Measurements from ENCODE around the gene PNRC2.
A peak's percentile ranks its signal among the peaks of the same experiment; 100 is the strongest.

PNRC2 gene

GRCh38 chr1:23963617-23964234 is 4.1 kb downstream of the PNRC2 start:
- Histone ChIP-seq H3K27ac (ENCODE audit: extremely low read depth, low read depth, low read length) (no peak overlapping the region), H3K9me3 (ENCODE audit: control insufficient read depth, insufficient read depth, low read depth, low read length) (no peaks in the 10 kb centered on the region), H3K4me1 (ENCODE audit: control insufficient read depth, insufficient read depth, low read length) (no peaks in the 10 kb centered on the region), H3K4me3 (ENCODE audit: low read depth, low read length) (no peak overlapping the region), H3K36me3 (ENCODE audit: control insufficient read depth in 2 of 2, insufficient read depth in 1 of 2, low read length in 2 of 2) (peaks cover 6 to 73% of the 10 kb centered on the region in 2 experiments; a peak in 2 of 3 replicates)
- TF ChIP-seq ZNF423 (tag by site-specific recombination; IDR thresholded peaks at IDR 0.05) (no peak), ZNF132 (tag by site-specific recombination; IDR thresholded peaks at IDR 0.05; ENCODE audit: borderline replicate concordance) (no peak), ZNF664 (tag by site-specific recombination; IDR thresholded peaks at IDR 0.05) (peak; percentile 54; the same call in 1 of the 2 replicates), ZBTB48 (tag by site-specific recombination; IDR thresholded peaks at IDR 0.05) (no peak), ZNF76 (tag by site-specific recombination; IDR thresholded peaks at IDR 0.05; ENCODE audit: borderline replicate concordance, low read depth) (no peak)
- ChIA-PET POLR2A (interaction anchor here (0.6 to 1.7 kb wide), 6 partner anchors 17 to 452 kb away, joined by 3 to 9 read pairs (median 4); partner anchors contain the start of genes NIPAL3 and SRSF10), CTCF (interaction anchor here (0.6 to 2.2 kb wide), 4 partner anchors 10 to 64 kb away, joined by 3 to 7 read pairs (median 4); no protein-coding TSS in a partner anchor)

DNA sequence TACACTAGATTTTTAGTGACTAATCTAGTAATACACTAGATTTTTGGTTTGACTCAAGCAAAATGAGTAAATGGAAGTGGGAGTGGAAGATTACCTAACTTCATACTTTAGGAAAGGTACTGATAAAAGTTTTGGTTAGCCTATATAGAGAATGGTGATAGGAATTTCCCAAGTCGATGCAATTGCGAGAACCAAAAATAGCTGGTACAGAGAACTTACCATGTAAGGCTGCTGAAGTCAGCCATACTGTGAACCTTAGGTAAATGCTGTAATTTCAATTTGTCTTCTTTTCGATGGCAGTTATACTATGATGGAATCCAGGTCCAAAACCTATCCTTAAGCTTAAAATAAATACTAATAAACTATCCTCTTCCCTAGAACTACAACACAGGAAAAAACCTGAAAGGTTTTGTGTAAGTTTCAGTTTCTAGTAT is 4.6 kb downstream of the PNRC2 start:
- no peaks in the 10 kb centered on the region for H3K4me1 ChIP-seq (ENCODE audit: control insufficient read depth, insufficient read depth, low read length)
- POLR2A ChIA-PET = interaction anchor here (0.6 to 1.7 kb wide), 5 partner anchors 16 to 186 kb away, joined by 3 to 9 read pairs (median 4); partner anchors contain the start of gene SRSF10
- no peak overlapping the region for H3K4me3 ChIP-seq (ENCODE audit: low read depth, low read length)

DNA sequence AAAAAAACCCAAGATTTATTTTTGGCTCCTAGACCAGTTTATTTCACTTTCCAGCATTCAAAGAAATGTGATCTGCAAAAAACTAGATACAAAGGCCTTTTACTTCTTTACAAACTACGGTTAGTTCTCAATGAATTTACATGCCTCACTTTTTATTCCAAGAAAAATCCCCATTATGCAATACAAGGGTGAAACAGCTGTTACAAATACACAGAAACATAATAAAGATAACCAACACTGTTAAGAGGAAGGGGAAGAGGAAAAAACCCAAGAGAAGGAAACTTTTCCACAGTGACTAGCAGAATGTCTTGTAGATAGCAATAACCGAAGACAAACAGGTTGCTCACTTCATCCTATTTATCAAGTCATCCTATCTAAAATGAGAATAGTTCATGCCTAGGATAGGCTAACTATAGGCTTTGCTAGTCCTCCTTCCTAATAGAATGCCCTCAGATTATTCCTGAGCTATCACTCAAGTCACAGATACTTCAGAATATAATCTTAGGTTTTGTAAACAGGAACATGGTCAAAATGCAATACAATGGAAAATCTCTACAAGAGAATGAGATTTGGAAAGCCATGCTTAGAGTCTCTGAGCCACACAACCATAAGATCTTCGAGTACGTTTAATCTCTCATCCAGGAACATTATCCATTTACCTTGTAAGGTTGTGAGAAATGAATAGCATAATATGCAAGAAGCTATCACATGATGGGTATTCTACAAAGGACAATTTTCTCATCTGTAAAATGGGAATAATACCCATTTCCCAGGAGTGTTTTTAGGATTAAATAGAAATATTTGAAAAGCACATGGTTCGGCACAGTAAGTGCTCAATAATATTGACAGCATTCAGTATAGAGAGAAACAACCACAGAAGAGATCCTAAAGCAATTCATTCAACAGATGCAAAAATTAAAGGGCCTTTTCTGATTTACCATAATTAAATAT is 5.4 kb downstream of the PNRC2 start:
- no peak overlapping the region for H3K27ac ChIP-seq (ENCODE audit: extremely low read depth, low read depth, low read length)
- POLR2A ChIA-PET = interaction anchor here (1.0 to 1.7 kb wide), 4 partner anchors 15 to 62 kb away, joined by 4 to 9 read pairs (median 6); partner anchors contain the start of gene SRSF10
- no peaks in the 10 kb centered on the region for H3K4me1 ChIP-seq (ENCODE audit: control insufficient read depth, insufficient read depth, low read length)

More for the DNA sequence above, 4.6 kb downstream of the PNRC2 start:
- Histone ChIP-seq H3K36me3 (ENCODE audit: control insufficient read depth in 2 of 2, insufficient read depth in 1 of 2, low read length in 2 of 2) (peaks cover 6 to 78% of the 10 kb centered on the region in 2 experiments; a peak in 2 of 3 replicates), H3K9me3 (ENCODE audit: control insufficient read depth, insufficient read depth, low read depth, low read length) (no peaks in the 10 kb centered on the region), H3K27ac (ENCODE audit: extremely low read depth, low read depth, low read length) (no peak overlapping the region)
- CTCF ChIA-PET = interaction anchor here (0.6 to 2.4 kb wide), 5 partner anchors 48 to 192 kb away, joined by 3 to 7 read pairs (median 4); no protein-coding TSS in a partner anchor
- TF ChIP-seq ZNF221 (tag by site-specific recombination; IDR thresholded peaks at IDR 0.05; ENCODE audit: borderline replicate concordance) (no peak), ZNF510 (tag by site-specific recombination; IDR thresholded peaks at IDR 0.05; ENCODE audit: insufficient replicate concordance) (peak; percentile 15)

More for the DNA sequence above, 5.4 kb downstream of the PNRC2 start:
- no peak overlapping the region for H3K4me3 ChIP-seq (ENCODE audit: low read depth, low read length)
- TF ChIP-seq MZF1 (tag by site-specific recombination; IDR thresholded peaks at IDR 0.05; ENCODE audit: borderline replicate concordance) (peak; percentile 50; the same call in 1 of the 2 replicates), SALL2 (tag by site-specific recombination; IDR thresholded peaks at IDR 0.05; ENCODE audit: borderline replicate concordance) (no peak), ZNF555 (tag by site-specific recombination; conservative IDR thresholded peaks at IDR 0.05) (no peak), ZNF10 (tag by site-specific recombination; IDR thresholded peaks at IDR 0.05) (peak; percentile 39; the same call in 1 of the 2 replicates), ZFP69B (tag by site-specific recombination; IDR thresholded peaks at IDR 0.05) (no peak), PRDM1 (tag by site-specific recombination; IDR thresholded peaks at IDR 0.05) (peak; percentile 76), TSHZ1 (tag by site-specific recombination; IDR thresholded peaks at IDR 0.05; ENCODE audit: borderline replicate concordance) (no peak), ZIC2 (tag by site-specific recombination; IDR thresholded peaks at IDR 0.05) (no peak), ZNF366 (tag by site-specific recombination; conservative IDR thresholded peaks at IDR 0.05) (peak; percentile 55), ZFP37 (tag by site-specific recombination; IDR thresholded peaks at IDR 0.05) (0 out of 2 replicates have a peak, but pooled peaks have one; percentile 12), ZFP3 (tag by site-specific recombination; IDR thresholded peaks at IDR 0.05; ENCODE audit: low read depth) (no peak)
- TF ChIP-seq, protein P1, sequence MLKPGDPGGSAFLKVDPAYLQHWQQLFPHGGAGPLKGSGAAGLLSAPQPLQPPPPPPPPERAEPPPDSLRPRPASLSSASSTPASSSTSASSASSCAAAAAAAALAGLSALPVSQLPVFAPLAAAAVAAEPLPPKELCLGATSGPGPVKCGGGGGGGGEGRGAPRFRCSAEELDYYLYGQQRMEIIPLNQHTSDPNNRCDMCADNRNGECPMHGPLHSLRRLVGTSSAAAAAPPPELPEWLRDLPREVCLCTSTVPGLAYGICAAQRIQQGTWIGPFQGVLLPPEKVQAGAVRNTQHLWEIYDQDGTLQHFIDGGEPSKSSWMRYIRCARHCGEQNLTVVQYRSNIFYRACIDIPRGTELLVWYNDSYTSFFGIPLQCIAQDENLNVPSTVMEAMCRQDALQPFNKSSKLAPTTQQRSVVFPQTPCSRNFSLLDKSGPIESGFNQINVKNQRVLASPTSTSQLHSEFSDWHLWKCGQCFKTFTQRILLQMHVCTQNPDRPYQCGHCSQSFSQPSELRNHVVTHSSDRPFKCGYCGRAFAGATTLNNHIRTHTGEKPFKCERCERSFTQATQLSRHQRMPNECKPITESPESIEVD (tag by site-specific recombination; IDR thresholded peaks at IDR 0.05) = peak; percentile 87
- H3K9me3 ChIP-seq (ENCODE audit: control insufficient read depth, insufficient read depth, low read depth, low read length) = no peaks in the 10 kb centered on the region
- peaks cover 8 to 86% of the 10 kb centered on the region in 2 experiments for H3K36me3 ChIP-seq (ENCODE audit: control insufficient read depth in 2 of 2, insufficient read depth in 1 of 2, low read length in 2 of 2)
- CTCF ChIA-PET = interaction anchor here (0.6 to 2.4 kb wide), 5 partner anchors 49 to 330 kb away, joined by 3 to 7 read pairs (median 3); no protein-coding TSS in a partner anchor
